GM23338 (cell line): ENCODE measurements around the gene NEURL1. TPM values are rescaled to one million over a fixed set of nuclear protein-coding genes. Genes with fewer than 3 reads are reported as not detected.

Experiments
- ATAC-seq: fragments of 200-7000 bp; cut with Tn5 transposase; 3 replicates; pipeline ENCODE4 v1.9.1; 2020
- DNase-seq: peaks from one replicate; pipeline ENCODE4 v3.0.0-alpha.2; 2015; ENCODE audit warnings: low spot score
- H2AFZ ChIP-seq: fragments of 200-600 bp; sonication (generic); 2 replicates; pipeline ENCODE4 v1.8.0; 2016; ENCODE audit warnings: antibody characterized with exemption, mild to moderate bottlenecking, moderate library complexity
- H3F3A ChIP-seq: fragments of 200-600 bp; sonication (generic); replicated peaks from 2 replicates; pipeline ENCODE4 v1.8.0; 2017; ENCODE audit warnings: antibody characterized with exemption, mixed run types, low read depth
- H3K27ac ChIP-seq: fragments of 200-600 bp; sonication (generic); 2 replicates; pipeline ENCODE4 v1.6.1; 2016; ENCODE audit warnings: low read depth
- H3K27me3 ChIP-seq: fragments of 200-600 bp; sonication (generic); 2 replicates; pipeline ENCODE4 v1.8.0; 2016; ENCODE audit warnings: mild to moderate bottlenecking, mixed run types, moderate library complexity; ENCODE audit not compliant: insufficient read depth
- H3K36me3 ChIP-seq: fragments of 200-600 bp; sonication (generic); 2 replicates; pipeline ENCODE4 v1.8.0; 2016; ENCODE audit warnings: mild to moderate bottlenecking; ENCODE audit not compliant: insufficient read depth
- H3K4me1 ChIP-seq: fragments of 200-600 bp; sonication (generic); 2 replicates; pipeline ENCODE4 v1.8.0; 2016; ENCODE audit warnings: mild to moderate bottlenecking, moderate library complexity; ENCODE audit not compliant: insufficient read depth
- H3K4me2 ChIP-seq: fragments of 200-600 bp; sonication (generic); 2 replicates; pipeline ENCODE4 v1.7.1; 2017; ENCODE audit warnings: mixed run types
- H3K4me3 ChIP-seq: fragments of 200-600 bp; sonication (generic); 2 replicates; pipeline ENCODE4 v1.6.1; 2016; ENCODE audit warnings: mixed run types
- H3K79me2 ChIP-seq: fragments of 200-600 bp; sonication (generic); replicated peaks from 2 replicates; pipeline ENCODE4 v1.8.0; 2017; ENCODE audit warnings: mild to moderate bottlenecking; ENCODE audit not compliant: insufficient read depth
- H3K9me2 ChIP-seq: fragments of 200-600 bp; sonication (generic); 2 replicates; pipeline ENCODE4 v1.8.0; 2017; ENCODE audit not compliant: insufficient read depth
- H4K20me1 ChIP-seq: fragments of 200-600 bp; sonication (generic); replicated peaks from 2 replicates; pipeline ENCODE4 v1.8.0; 2017; ENCODE audit warnings: mild to moderate bottlenecking; ENCODE audit not compliant: insufficient read depth
- H3K27ac Mint-ChIP-seq: 2 replicates; pipeline ENCODE4 v1.8.0; 2020; ENCODE audit warnings: inconsistent platforms, mild to moderate bottlenecking, moderate library complexity, mixed read lengths
- H3K27me3 Mint-ChIP-seq: 3 replicates; pipeline ENCODE4 v1.8.0; 2022; ENCODE audit warnings: low read depth, mild to moderate bottlenecking, moderate library complexity, mixed read lengths, inconsistent platforms; ENCODE audit not compliant: insufficient read depth, poor library complexity
- H3K36me3 Mint-ChIP-seq: 3 replicates; pipeline ENCODE4 v1.8.0; 2021; ENCODE audit warnings: low read depth, mild to moderate bottlenecking, inconsistent platforms, moderate library complexity, mixed read lengths
- H3K4me1 Mint-ChIP-seq: 3 replicates; pipeline ENCODE4 v1.8.0; 2020; ENCODE audit warnings: mild to moderate bottlenecking, inconsistent platforms, mixed read lengths
- H3K4me3 Mint-ChIP-seq: 3 replicates; pipeline ENCODE4 v1.8.0; 2021; ENCODE audit warnings: moderate library complexity, mild to moderate bottlenecking, inconsistent platforms, mixed read lengths
- H3K9me3 Mint-ChIP-seq: 3 replicates; pipeline ENCODE4 v1.8.0; 2020; ENCODE audit warnings: moderate library complexity, mild to moderate bottlenecking, inconsistent platforms, mixed read lengths
- CREB1 ChIP-seq: fragments of 250-450 bp; sonication (Bioruptor Pico); IDR thresholded peaks from 2 replicates; pipeline ENCODE4 v1.5.0; 2020; ENCODE audit warnings: low read depth, mild to moderate bottlenecking, moderate library complexity
- EZH2 ChIP-seq: fragments of 200-600 bp; sonication (generic); IDR thresholded peaks from one replicate; pipeline ENCODE4 v1.8.0; 2017; ENCODE audit warnings: antibody characterized with exemption, mild to moderate bottlenecking, low read depth; ENCODE audit not compliant: unreplicated experiment
- EZH2phosphoT487 ChIP-seq: fragments of 200-600 bp; sonication (generic); IDR thresholded peaks from one replicate; pipeline ENCODE4 v1.8.1; 2018; ENCODE audit warnings: antibody characterized with exemption; ENCODE audit not compliant: unreplicated experiment
- JUNB ChIP-seq: IDR thresholded peaks from one replicate; pipeline ENCODE4 v1.6.1; 2016; ENCODE audit warnings: antibody characterized with exemption; ENCODE audit not compliant: unreplicated experiment
- NANOG ChIP-seq: IDR thresholded peaks from 2 replicates; pipeline ENCODE4 v1.6.1; 2016; ENCODE audit warnings: antibody characterized with exemption, borderline replicate concordance
- STAT1 ChIP-seq: IDR thresholded peaks from one replicate; pipeline ENCODE4 v1.6.1; 2016; ENCODE audit warnings: antibody characterized with exemption; ENCODE audit not compliant: unreplicated experiment
- ZNF114 ChIP-seq: fragments of 250-450 bp; sonication (Bioruptor Pico); IDR thresholded peaks from 2 replicates; pipeline ENCODE4 v1.5.0; 2020; ENCODE audit warnings: mild to moderate bottlenecking, moderate library complexity
- polyA plus RNA-seq: library from polyadenylated mRNA; unstranded; fragments of >200 nt; fragmentation: Nextera tagmentation; extraction: Ambion mirVana; gene quantifications from 2 replicates; pipeline ENCODE4 v1.2.1, GENCODE V29; 2016
- total RNA-seq: library from RNA; depleted of rRNA; stranded (reverse); fragments of >200 nt; shearing (Covaris generic); gene quantifications from 2 replicates; pipeline ENCODE4 v1.2.3, GENCODE V29; 2014
- TF ChIP-seq, protein P1 (sequence below): fragments of 250-450 bp; sonication (Bioruptor Pico); IDR thresholded peaks from 2 replicates; pipeline ENCODE4 v1.5.0; 2020; ENCODE audit warnings: mild to moderate bottlenecking, moderate library complexity
- TF ChIP-seq, protein P2 (sequence below): IDR thresholded peaks from one replicate; pipeline ENCODE4 v1.6.1; 2018; ENCODE audit warnings: antibody characterized with exemption; ENCODE audit not compliant: unreplicated experiment
- TF ChIP-seq, protein P3 (sequence below), 2 experiments: fragments of 200-600 bp in 1 of 2; sonication (generic) in 1 of 2; conservative IDR thresholded peaks; 2 replicates each; pipeline versions ENCODE4 v1.5.1 to v1.6.1; 2016 to 2017; ENCODE audit warnings: antibody characterized with exemption in 2 of 2, low read depth in 2 of 2, mild to moderate bottlenecking in 2 of 2, moderate library complexity in 1 of 2

NEURL1 gene
- total and polyA plus RNA-seq, 2 experiments from 2014 or later: 0.82 to 1.1 TPM

DNA sequence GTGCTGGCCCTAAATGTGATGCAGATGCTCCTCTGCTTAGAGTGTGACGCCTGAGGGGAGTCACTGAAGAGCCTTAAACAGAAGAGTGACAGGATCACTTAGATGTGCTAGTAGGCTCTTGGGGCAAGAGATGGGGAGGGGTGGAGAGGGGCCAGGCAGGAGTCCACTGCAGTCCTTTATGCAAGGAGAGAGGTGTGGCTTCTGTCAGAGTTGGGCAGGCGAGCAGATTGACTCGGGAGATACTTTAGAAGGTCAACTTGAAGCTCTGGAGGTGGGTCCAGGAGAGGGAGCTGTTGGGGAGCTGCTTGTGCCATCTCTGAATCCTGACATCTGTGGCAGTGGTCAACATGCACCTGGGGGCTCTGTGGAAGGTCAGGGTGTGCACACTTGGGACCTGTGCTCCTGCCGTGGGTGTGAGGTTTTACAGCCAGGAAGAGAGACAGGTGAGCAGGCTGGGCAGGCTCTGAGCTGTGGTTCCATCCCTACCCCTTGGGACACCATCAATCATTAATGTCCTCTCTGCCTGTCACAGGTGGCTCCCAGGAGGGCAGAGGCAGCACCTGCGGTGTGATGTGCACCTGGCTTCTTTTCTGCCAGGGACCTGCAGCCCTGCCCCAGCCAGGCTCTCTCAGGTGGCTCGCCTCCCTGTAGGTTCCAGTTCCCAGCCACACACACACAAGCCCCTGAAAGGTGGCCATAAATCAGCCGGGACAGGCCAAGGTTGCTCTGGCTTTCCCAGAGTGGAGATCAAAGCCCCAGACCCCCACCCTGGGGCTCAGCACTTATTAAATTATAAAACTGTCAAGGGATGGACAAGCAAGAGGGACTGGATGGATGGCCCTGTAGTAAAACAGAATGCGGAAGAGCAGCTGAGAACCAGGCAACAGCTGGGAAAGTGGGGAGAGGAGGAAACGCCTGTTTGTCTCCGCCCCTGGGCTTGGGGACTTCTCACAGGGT is 14.0 kb downstream of the NEURL1 start (continued):
- TF ChIP-seq, protein P1, sequence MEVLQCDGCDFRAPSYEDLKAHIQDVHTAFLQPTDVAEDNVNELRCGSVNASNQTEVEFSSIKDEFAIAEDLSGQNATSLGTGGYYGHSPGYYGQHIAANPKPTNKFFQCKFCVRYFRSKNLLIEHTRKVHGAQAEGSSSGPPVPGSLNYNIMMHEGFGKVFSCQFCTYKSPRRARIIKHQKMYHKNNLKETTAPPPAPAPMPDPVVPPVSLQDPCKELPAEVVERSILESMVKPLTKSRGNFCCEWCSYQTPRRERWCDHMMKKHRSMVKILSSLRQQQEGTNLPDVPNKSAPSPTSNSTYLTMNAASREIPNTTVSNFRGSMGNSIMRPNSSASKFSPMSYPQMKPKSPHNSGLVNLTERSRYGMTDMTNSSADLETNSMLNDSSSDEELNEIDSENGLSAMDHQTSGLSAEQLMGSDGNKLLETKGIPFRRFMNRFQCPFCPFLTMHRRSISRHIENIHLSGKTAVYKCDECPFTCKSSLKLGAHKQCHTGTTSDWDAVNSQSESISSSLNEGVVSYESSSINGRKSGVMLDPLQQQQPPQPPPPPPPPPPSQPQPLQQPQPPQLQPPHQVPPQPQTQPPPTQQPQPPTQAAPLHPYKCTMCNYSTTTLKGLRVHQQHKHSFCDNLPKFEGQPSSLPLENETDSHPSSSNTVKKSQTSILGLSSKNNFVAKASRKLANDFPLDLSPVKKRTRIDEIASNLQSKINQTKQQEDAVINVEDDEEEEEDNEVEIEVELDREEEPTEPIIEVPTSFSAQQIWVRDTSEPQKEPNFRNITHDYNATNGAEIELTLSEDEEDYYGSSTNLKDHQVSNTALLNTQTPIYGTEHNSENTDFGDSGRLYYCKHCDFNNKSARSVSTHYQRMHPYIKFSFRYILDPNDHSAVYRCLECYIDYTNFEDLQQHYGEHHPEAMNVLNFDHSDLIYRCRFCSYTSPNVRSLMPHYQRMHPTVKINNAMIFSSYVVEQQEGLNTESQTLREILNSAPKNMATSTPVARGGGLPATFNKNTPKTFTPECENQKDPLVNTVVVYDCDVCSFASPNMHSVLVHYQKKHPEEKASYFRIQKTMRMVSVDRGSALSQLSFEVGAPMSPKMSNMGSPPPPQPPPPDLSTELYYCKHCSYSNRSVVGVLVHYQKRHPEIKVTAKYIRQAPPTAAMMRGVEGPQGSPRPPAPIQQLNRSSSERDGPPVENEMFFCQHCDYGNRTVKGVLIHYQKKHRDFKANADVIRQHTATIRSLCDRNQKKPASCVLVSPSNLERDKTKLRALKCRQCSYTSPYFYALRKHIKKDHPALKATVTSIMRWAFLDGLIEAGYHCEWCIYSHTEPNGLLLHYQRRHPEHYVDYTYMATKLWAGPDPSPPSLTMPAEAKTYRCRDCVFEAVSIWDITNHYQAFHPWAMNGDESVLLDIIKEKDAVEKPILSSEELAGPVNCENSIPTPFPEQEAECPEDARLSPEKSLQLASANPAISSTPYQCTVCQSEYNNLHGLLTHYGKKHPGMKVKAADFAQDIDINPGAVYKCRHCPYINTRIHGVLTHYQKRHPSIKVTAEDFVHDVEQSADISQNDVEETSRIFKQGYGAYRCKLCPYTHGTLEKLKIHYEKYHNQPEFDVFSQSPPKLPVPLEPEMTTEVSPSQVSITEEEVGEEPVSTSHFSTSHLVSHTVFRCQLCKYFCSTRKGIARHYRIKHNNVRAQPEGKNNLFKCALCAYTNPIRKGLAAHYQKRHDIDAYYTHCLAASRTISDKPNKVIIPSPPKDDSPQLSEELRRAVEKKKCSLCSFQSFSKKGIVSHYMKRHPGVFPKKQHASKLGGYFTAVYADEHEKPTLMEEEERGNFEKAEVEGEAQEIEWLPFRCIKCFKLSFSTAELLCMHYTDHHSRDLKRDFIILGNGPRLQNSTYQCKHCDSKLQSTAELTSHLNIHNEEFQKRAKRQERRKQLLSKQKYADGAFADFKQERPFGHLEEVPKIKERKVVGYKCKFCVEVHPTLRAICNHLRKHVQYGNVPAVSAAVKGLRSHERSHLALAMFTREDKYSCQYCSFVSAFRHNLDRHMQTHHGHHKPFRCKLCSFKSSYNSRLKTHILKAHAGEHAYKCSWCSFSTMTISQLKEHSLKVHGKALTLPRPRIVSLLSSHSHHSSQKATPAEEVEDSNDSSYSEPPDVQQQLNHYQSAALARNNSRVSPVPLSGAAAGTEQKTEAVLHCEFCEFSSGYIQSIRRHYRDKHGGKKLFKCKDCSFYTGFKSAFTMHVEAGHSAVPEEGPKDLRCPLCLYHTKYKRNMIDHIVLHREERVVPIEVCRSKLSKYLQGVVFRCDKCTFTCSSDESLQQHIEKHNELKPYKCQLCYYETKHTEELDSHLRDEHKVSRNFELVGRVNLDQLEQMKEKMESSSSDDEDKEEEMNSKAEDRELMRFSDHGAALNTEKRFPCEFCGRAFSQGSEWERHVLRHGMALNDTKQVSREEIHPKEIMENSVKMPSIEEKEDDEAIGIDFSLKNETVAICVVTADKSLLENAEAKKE (CRISPR knock-in tag): no peak
- no peak for TF ChIP-seq EZH2

DNA sequence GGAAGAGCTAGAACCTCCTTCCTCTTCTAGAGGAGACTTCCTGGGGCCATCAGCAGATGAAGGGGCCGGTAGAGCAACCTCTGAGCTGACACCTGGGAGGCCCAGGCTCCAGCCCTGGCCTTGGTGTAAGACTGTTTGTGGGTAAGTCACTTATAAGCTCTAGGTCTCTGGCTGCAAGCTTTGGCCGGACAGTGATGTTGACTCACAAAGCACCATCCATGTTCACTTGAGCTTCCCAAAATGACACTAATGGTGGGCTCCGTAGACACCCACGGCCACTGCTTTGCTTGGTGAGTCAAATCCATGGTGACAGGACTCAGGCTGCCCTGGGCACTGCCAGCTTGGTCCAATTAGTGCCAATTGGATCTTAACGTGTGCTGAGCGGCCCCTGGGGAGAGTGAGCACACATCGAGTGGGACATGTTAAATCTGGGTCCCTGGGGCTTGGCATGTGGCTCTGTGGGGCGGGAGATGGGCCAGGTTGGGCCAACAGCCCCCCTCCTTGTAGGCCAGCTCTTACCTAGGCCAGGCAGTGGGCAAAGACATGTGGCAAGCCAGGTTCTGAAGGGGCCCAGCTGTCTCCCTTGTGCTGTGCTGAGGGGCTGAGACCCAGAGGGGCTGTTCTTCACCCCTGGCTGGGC is 16.7 kb downstream of the NEURL1 start:
- Histone ChIP-seq H3F3A (no peaks in the 10 kb centered on the region), H3K27me3 (no peaks in the 10 kb centered on the region), H2AFZ (no peak overlapping the region), H3K4me2 (no peak overlapping the region), H3K4me3 (no peak overlapping the region), H4K20me1 (no peaks in the 10 kb centered on the region), H3K79me2 (no peaks in the 10 kb centered on the region), H3K36me3 (no peaks in the 10 kb centered on the region), H3K4me1 (no peaks in the 10 kb centered on the region), H3K27ac (no peak overlapping the region), H3K9me2 (no peaks in the 10 kb centered on the region)
- TF ChIP-seq EZH2phosphoT487 (no peak), ZNF114 (CRISPR knock-in tag) (no peak), STAT1 (no peak), EZH2 (no peak), JUNB (no peak), NANOG (no peak), CREB1 (CRISPR knock-in tag) (no peak)
- TF ChIP-seq, protein P2, sequence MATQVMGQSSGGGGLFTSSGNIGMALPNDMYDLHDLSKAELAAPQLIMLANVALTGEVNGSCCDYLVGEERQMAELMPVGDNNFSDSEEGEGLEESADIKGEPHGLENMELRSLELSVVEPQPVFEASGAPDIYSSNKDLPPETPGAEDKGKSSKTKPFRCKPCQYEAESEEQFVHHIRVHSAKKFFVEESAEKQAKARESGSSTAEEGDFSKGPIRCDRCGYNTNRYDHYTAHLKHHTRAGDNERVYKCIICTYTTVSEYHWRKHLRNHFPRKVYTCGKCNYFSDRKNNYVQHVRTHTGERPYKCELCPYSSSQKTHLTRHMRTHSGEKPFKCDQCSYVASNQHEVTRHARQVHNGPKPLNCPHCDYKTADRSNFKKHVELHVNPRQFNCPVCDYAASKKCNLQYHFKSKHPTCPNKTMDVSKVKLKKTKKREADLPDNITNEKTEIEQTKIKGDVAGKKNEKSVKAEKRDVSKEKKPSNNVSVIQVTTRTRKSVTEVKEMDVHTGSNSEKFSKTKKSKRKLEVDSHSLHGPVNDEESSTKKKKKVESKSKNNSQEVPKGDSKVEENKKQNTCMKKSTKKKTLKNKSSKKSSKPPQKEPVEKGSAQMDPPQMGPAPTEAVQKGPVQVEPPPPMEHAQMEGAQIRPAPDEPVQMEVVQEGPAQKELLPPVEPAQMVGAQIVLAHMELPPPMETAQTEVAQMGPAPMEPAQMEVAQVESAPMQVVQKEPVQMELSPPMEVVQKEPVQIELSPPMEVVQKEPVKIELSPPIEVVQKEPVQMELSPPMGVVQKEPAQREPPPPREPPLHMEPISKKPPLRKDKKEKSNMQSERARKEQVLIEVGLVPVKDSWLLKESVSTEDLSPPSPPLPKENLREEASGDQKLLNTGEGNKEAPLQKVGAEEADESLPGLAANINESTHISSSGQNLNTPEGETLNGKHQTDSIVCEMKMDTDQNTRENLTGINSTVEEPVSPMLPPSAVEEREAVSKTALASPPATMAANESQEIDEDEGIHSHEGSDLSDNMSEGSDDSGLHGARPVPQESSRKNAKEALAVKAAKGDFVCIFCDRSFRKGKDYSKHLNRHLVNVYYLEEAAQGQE: no peak
- TF ChIP-seq, protein P3, sequence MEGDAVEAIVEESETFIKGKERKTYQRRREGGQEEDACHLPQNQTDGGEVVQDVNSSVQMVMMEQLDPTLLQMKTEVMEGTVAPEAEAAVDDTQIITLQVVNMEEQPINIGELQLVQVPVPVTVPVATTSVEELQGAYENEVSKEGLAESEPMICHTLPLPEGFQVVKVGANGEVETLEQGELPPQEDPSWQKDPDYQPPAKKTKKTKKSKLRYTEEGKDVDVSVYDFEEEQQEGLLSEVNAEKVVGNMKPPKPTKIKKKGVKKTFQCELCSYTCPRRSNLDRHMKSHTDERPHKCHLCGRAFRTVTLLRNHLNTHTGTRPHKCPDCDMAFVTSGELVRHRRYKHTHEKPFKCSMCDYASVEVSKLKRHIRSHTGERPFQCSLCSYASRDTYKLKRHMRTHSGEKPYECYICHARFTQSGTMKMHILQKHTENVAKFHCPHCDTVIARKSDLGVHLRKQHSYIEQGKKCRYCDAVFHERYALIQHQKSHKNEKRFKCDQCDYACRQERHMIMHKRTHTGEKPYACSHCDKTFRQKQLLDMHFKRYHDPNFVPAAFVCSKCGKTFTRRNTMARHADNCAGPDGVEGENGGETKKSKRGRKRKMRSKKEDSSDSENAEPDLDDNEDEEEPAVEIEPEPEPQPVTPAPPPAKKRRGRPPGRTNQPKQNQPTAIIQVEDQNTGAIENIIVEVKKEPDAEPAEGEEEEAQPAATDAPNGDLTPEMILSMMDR (conservative IDR thresholded peaks at IDR 0.05; ENCODE audit: low read depth in 2 of 2): no peak
- peaks cover 8% of the 10 kb centered on the region; the same call in 1 of the 3 replicates for H3K4me1 Mint-ChIP-seq
- H3K4me3 Mint-ChIP-seq: no peak overlapping the region
- no peaks in the 10 kb centered on the region for H3K36me3 Mint-ChIP-seq
- H3K27ac Mint-ChIP-seq: no peak overlapping the region
- ATAC-seq (no peak), DNase-seq (no peak)
- H3K9me3 Mint-ChIP-seq: no peaks in the 10 kb centered on the region
- H3K27me3 Mint-ChIP-seq: peaks cover 6% of the 10 kb centered on the region
